GM10266 (cell line): ENCODE data around the gene GABPB1.

Source experiments
- DNase-seq: peaks from one replicate; pipeline ENCODE4 v3.0.0; 2012; ENCODE audit errors: extremely low spot score
- TF ChIP-seq, protein P1 (sequence below): IDR thresholded peaks from 2 replicates; pipeline ENCODE4 v1.5.1; 2012; ENCODE audit warnings: mild to moderate bottlenecking, low read depth; ENCODE audit not compliant: control insufficient read depth, insufficient read depth; ENCODE audit errors: missing control alignments

Gene GABPB1

DNA sequence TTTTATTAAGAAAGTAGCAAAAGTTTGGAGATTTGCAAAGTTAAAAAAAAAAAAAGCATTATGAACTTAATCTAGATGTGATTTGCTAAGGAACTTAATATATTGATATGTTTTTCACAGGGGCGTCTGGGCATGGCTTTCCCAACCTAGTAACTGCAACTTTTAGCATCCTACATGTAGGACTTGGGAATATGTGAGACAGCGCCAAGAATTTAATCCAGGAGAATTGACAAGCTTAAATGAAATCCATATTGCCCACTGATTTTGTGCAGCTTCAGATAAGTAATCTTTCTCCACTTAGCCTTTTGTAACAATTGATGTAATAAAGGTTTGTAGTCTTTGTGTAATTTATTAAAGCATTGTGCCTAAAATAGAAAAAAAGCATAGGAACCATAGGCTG is 982 bp upstream of the GABPB1 start:
- TF ChIP-seq, protein P1, sequence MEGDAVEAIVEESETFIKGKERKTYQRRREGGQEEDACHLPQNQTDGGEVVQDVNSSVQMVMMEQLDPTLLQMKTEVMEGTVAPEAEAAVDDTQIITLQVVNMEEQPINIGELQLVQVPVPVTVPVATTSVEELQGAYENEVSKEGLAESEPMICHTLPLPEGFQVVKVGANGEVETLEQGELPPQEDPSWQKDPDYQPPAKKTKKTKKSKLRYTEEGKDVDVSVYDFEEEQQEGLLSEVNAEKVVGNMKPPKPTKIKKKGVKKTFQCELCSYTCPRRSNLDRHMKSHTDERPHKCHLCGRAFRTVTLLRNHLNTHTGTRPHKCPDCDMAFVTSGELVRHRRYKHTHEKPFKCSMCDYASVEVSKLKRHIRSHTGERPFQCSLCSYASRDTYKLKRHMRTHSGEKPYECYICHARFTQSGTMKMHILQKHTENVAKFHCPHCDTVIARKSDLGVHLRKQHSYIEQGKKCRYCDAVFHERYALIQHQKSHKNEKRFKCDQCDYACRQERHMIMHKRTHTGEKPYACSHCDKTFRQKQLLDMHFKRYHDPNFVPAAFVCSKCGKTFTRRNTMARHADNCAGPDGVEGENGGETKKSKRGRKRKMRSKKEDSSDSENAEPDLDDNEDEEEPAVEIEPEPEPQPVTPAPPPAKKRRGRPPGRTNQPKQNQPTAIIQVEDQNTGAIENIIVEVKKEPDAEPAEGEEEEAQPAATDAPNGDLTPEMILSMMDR = no peak
- DNase-seq = no peak

DNA sequence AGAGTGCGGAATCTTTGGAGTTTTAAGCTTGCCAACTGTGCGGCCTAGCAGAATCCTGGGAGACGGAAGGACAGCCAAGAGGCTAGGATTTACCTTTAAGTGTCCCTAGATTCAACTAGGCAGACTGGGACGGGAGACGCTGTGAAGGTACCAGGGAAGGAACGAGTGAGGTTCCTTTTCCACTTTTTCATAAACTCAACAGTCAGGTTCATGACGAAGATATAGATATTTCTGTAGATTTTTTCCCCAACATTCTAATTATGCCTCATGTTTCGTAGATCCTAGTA is 564 bp upstream of the GABPB1 start:
- DNase-seq = no peak
- TF ChIP-seq, protein P1 = no peak

DNA sequence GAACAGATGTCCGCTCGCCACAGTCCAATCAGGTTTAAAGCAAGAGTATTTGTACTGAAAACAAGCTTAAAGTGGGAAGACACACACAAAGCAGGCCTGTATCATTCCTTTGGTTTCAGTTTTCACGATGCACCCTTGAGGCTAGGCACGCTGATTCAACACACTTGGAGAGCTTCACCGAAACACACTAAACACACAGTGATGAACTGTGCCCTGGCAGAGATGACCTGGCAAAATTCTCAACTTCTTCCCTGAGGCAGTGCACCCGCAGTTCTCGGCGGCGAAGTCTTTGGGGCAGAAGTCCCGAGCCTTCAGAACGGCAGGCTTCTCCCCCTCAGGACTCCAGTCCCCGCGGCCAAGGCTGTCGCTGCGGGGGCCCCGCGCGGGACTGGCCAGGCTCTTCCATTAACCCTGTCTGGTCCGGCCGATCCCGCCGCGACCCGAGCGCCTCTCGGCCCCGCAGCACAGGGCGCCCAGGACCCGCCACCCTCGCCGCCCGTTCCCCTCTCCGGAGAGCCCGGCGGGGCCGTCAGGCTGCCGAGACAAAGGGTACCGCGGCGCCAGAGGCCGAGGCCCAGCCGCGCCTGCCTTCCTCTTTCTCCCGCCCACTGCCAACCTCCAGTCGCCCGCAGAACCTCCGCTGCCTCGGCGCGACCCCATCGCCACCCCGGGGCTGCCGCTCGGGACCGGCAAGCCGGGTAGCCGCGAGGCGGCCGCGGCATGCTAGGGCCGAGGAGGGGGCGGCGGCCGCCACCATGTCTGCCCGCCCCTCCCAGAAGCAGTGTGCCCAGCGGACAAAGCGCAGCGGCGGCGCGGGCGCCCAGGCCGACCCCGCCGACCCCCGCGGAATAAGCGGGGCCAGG is 792 bp downstream of the GABPB1 start:
- peak; percentile 40 for DNase-seq
- TF ChIP-seq, protein P1 = no peak

DNA sequence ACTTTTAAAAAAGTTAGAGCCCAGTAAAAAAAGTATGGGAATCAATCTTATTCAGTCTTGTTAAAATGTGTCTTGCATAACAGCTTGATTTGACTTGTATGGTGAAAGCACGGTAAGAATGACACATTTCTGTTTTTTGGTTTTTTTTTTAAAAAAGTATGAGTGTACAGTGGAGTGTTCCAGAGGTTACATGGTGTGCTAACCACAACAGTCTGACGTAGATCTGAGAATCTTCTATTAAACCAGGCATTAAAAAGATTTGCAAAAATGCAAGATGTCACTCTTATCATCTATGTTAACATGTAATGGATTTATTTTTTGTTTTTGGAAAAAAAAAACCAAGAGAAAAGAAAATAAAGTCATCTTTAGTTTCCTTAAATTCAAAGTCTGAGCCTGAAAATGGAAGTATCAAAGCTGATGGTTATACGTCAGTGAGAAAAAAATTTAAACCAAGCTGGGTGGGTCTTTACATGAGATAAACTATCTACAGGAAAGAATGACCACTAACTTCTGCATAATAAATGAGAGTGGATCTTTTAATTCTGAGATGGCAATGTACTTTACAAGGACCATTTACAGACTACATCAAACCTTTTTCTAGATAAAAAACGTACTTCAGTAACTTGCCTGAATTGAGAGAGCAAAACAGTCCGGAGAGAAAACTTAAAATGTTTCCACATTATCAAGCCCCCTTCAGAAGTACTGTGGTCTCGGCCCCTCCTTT is 1.6 kb downstream of the GABPB1 start:
- no peak for DNase-seq
- TF ChIP-seq, protein P1 = no peak

DNA sequence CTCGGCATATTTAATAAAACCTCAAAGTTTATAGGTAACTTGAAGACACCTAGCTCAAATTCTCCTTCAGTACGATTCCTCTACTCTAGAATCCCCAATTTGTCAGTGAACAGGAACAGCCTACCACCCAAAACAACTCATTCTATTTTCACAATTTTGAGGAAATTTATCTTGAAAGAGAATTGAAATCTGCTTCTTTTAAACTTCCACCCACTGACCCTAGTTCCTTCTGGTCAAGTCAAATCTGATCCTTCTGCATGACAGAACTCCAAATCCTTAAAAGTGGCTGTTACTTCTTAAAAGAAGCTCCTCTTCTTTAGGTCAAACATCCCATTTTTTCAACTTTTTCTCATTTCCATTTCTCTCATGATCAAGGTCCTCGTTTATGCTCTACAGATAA is 4.4 kb downstream of the GABPB1 start:
- TF ChIP-seq, protein P1 = no peak
- DNase-seq = no peak

DNA sequence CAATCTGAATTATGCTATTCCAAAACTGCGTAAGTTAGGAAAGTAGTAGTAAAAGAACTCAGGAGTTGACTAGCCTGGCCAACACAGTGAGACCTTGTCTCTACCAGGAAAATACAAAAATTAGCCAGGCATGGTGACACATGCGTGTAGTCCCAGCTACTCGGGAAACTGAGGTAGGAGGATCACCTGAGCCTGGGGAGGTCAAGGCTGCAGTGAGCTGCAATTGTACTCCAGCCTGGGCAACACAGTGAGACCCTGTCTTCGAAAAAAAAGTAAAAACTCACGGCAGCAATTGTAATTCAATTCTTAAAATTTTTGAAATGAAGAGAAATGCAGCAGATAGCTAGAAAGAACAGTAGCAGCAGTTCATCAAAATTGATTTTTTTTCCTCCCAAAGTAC is 9.7 kb downstream of the GABPB1 start:
- no peak for DNase-seq
- TF ChIP-seq, protein P1 = no peak

DNA sequence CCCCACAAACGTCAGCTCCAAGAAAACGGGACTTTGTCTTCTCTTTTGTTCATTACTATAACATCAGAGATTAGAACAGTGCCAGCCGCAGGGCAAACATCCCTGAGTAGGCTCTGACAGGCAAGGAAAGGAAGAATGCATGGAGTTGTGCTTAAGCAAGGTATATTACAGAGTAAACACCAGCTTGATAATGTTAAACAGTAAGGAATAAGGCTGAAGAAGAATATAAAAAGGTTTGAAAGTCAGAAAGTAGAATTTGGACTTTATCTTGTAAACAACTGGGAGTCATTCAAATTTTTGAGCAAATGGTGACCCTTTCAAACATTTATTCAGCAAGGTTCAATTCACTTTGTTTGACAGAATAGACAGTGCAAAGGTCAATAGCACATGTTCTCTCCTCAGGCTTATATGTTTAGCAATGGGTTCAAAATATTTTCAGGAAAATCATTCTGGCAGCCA is 11.0 kb downstream of the GABPB1 start:
- TF ChIP-seq, protein P1 = no peak
- DNase-seq = no peak
